ENCODE measurements around the gene FGA.

Gene FGA

DNA sequence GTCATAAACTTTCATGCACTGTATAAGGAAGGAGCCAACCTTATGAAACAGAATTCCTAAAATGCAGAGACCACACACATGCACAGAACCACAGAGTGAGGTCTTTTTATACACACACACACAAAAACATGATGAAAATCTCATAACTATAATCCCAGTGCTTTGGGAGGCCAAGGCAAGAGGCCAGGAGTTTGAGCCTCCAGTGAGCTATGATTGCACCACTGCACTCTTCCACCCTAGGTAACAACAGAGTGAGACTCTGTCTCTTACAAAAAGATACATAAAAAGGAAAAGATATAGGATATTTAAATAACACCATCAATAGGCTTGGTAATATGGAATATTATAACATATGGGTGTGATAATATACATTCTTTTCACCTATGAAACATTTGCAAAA is 10.6 kb downstream of the FGA start:
- Histone ChIP-seq H3K4me1 (no peaks in the 10 kb centered on the region), H3K27ac (no peak overlapping the region), H3K9me3 (no peaks in the 10 kb centered on the region)

GRCh38 chr4:154578919-154579318 is 11.6 kb downstream of the FGA start:
- H3K27ac ChIP-seq = no peak overlapping the region
- H4K20me1 ChIP-seq = no peaks in the 10 kb centered on the region
- H3K4me3 ChIP-seq = no peak overlapping the region
- no peak overlapping the region for H3K9ac ChIP-seq
- no peak overlapping the region for H3K4me2 ChIP-seq
- H3K4me1 ChIP-seq = no peaks in the 10 kb centered on the region
- no peaks in the 10 kb centered on the region for H3K27me3 ChIP-seq
- no peaks in the 10 kb centered on the region for H3K9me3 ChIP-seq
- no peaks in the 10 kb centered on the region for H3K36me3 ChIP-seq
- TF ChIP-seq Cebpa-rat (IDR thresholded peaks at IDR 0.05) = no peak

More for the DNA sequence above, 10.6 kb downstream of the FGA start:
- Histone ChIP-seq H3K9ac (no peak overlapping the region), H4K20me1 (no peaks in the 10 kb centered on the region), H3K27me3 (no peaks in the 10 kb centered on the region), H3K36me3 (no peaks in the 10 kb centered on the region), H3K4me3 (no peak overlapping the region), H3K4me2 (no peak overlapping the region)
- TF ChIP-seq Cebpa-rat (IDR thresholded peaks at IDR 0.05) = no peak

- Histone ChIP-seq H3K4me3 (no peak overlapping the region), H3K9me3 (no peaks in the 10 kb centered on the region), H4K20me1 (no peaks in the 10 kb centered on the region), H3K27ac (no peak overlapping the region), H3K36me3 (no peaks in the 10 kb centered on the region), H3K9ac (no peak overlapping the region), H3K27me3 (no peaks in the 10 kb centered on the region), H3K4me1 (no peaks in the 10 kb centered on the region), H3K4me2 (no peak overlapping the region)
- TF ChIP-seq Cebpa-rat (IDR thresholded peaks at IDR 0.05) = no peak
Measured at GRCh38 chr4:154577324-154577723, 13.2 kb downstream of the FGA start.

DNA sequence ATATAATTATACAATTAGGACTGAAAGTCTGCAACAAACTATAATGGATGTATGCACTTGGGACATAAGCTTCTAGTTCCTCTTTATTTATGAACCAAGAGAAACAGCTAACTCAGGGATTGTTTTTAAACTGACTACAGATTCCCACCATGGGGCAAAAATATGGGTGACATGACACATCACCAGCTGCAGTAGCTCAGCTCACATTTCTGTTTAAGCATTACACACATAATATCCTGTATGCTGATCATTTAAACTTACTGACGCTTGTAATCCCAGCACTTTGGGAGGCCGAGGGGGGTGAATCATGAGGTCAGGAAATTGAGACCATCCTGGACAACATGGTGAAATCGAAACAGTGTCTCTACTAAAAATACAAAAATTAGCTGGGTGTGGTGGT is 16.2 kb downstream of the FGA start:
- Histone ChIP-seq H3K4me3 (no peak overlapping the region), H3K4me1 (no peaks in the 10 kb centered on the region), H3K36me3 (no peaks in the 10 kb centered on the region), H3K9me3 (no peaks in the 10 kb centered on the region), H3K27me3 (no peaks in the 10 kb centered on the region), H3K4me2 (no peak overlapping the region), H3K9ac (no peak overlapping the region), H3K27ac (no peak overlapping the region), H4K20me1 (no peaks in the 10 kb centered on the region)
- no peak for TF ChIP-seq Cebpa-rat (IDR thresholded peaks at IDR 0.05)

- Histone ChIP-seq H3K9ac (no peak overlapping the region), H3K4me2 (no peak overlapping the region), H3K4me1 (no peaks in the 10 kb centered on the region), H3K27me3 (no peaks in the 10 kb centered on the region), H3K9me3 (no peaks in the 10 kb centered on the region), H3K27ac (no peak overlapping the region), H3K36me3 (no peaks in the 10 kb centered on the region), H4K20me1 (no peaks in the 10 kb centered on the region), H3K4me3 (no peak overlapping the region)
- no peak for TF ChIP-seq Cebpa-rat (IDR thresholded peaks at IDR 0.05)
Measured at GRCh38 chr4:154573190-154573870, 17.2 kb downstream of the FGA start.

- H3K9me3 ChIP-seq = no peaks in the 10 kb centered on the region
- H3K27ac ChIP-seq = no peak overlapping the region
- H4K20me1 ChIP-seq = no peaks in the 10 kb centered on the region
- TF ChIP-seq Cebpa-rat (IDR thresholded peaks at IDR 0.05) = no peak
- no peak overlapping the region for H3K4me2 ChIP-seq
- no peak overlapping the region for H3K9ac ChIP-seq
- H3K27me3 ChIP-seq = no peaks in the 10 kb centered on the region
- H3K4me3 ChIP-seq = no peak overlapping the region
- no peaks in the 10 kb centered on the region for H3K4me1 ChIP-seq
- H3K36me3 ChIP-seq = no peaks in the 10 kb centered on the region
Measured at GRCh38 chr4:154569584-154569983, 21.0 kb downstream of the FGA start.

- H4K20me1 ChIP-seq = no peaks in the 10 kb centered on the region
- H3K27ac ChIP-seq = no peak overlapping the region
- H3K36me3 ChIP-seq = no peaks in the 10 kb centered on the region
- no peak overlapping the region for H3K9ac ChIP-seq
- H3K4me2 ChIP-seq = no peak overlapping the region
- H3K27me3 ChIP-seq = no peaks in the 10 kb centered on the region
- no peaks in the 10 kb centered on the region for H3K9me3 ChIP-seq
- H3K4me1 ChIP-seq = no peaks in the 10 kb centered on the region
- no peak overlapping the region for H3K4me3 ChIP-seq
- no peak for TF ChIP-seq Cebpa-rat (IDR thresholded peaks at IDR 0.05)
Measured at GRCh38 chr4:154569028-154569427, 21.5 kb downstream of the FGA start.

DNA sequence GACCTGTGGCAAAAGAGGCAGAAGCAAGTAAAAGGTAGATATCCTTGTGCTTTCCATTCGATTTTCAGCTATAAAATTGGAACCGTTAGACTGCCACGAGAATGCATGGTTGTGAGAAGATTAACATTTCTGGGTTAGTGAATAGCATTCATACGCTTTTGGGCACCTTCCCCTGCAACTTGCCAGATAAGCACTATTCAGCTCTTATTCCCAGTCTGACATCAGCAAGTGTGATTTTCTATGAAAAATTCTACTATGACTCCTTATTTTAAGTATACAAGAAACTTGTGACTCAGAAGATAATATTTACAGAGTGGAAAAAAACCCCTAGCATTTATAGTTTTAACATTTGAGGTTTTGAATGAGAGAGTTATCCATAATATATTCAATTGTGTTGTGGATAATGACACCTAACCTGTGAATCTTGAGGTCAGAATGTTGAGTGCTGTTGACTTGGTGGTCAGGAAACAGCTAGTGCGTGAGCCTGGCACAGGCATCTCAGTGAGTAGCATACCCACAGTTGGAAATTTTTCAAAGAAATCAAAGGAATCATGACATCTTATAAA is 23.8 kb downstream of the FGA start:
- no peak for TF ChIP-seq Cebpa-rat (IDR thresholded peaks at IDR 0.05)
- Histone ChIP-seq H3K27ac (no peak overlapping the region), H3K9me3 (no peaks in the 10 kb centered on the region), H3K4me3 (no peak overlapping the region), H3K4me2 (no peak overlapping the region), H3K9ac (no peak overlapping the region), H3K4me1 (no peaks in the 10 kb centered on the region), H3K27me3 (no peaks in the 10 kb centered on the region), H4K20me1 (no peaks in the 10 kb centered on the region), H3K36me3 (no peaks in the 10 kb centered on the region)

- Histone ChIP-seq H3K9me3 (no peaks in the 10 kb centered on the region), H3K4me3 (no peak overlapping the region), H3K4me2 (no peak overlapping the region), H3K27me3 (no peaks in the 10 kb centered on the region), H3K36me3 (no peaks in the 10 kb centered on the region), H3K4me1 (no peaks in the 10 kb centered on the region), H3K9ac (no peak overlapping the region), H3K27ac (no peak overlapping the region), H4K20me1 (no peaks in the 10 kb centered on the region)
- no peak for TF ChIP-seq Cebpa-rat (IDR thresholded peaks at IDR 0.05)
Measured at GRCh38 chr4:154565704-154566103, 24.8 kb downstream of the FGA start.

DNA sequence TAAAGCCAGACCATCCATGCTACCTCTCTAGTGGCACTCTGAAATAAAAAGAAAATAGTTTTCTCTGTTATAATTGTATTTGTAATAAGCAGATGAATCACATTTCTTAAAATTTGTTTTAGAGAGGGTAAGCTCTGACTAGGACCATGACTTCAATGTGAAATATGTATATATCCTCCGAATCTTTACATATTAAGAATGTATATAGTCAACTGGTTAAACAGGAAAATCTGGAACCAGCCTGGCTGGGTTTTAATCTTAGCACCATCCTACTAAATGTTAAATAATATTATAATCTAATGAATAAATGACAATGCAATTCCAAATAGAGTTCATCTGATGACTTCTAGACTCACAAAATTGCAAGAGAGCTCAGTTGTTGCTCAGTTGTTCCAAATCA is 26.2 kb downstream of the FGA start:
- Histone ChIP-seq H3K36me3 (no peaks in the 10 kb centered on the region), H3K27ac (no peak overlapping the region), H3K4me2 (no peak overlapping the region), H3K4me1 (no peaks in the 10 kb centered on the region), H3K9me3 (no peaks in the 10 kb centered on the region), H3K27me3 (no peaks in the 10 kb centered on the region), H4K20me1 (no peaks in the 10 kb centered on the region), H3K4me3 (no peak overlapping the region), H3K9ac (no peak overlapping the region)
- no peak for TF ChIP-seq Cebpa-rat (IDR thresholded peaks at IDR 0.05)
